Ovary (tissue), 3 donors: ENCODE measurements around the gene SOCS7.

ENCODE experiments used
- CTCF ChIP-seq, 3 donors: fragments of 450-650 bp in 2 of 3; fragments of 200-600 bp in 1 of 3; IDR thresholded peaks; one replicate each; pipeline versions ENCODE4 v1.5.1 to v1.8.0; 2016 to 2022; ENCODE audit warnings: antibody characterized with exemption in 3 of 3, mild to moderate bottlenecking in 1 of 3
- EP300 ChIP-seq: sonication (generic); formaldehyde crosslinking; IDR thresholded peaks from one replicate; pipeline ENCODE4 v1.6.1; 2017; ENCODE audit warnings: antibody characterized with exemption
- POLR2A ChIP-seq: fragments of 450-650 bp; IDR thresholded peaks from one replicate; pipeline ENCODE4 v1.6.1; 2017; ENCODE audit warnings: antibody characterized with exemption, mild to moderate bottlenecking, moderate library complexity
- donor health status: DM: no; HTN: no; CAD: no.

DNA sequence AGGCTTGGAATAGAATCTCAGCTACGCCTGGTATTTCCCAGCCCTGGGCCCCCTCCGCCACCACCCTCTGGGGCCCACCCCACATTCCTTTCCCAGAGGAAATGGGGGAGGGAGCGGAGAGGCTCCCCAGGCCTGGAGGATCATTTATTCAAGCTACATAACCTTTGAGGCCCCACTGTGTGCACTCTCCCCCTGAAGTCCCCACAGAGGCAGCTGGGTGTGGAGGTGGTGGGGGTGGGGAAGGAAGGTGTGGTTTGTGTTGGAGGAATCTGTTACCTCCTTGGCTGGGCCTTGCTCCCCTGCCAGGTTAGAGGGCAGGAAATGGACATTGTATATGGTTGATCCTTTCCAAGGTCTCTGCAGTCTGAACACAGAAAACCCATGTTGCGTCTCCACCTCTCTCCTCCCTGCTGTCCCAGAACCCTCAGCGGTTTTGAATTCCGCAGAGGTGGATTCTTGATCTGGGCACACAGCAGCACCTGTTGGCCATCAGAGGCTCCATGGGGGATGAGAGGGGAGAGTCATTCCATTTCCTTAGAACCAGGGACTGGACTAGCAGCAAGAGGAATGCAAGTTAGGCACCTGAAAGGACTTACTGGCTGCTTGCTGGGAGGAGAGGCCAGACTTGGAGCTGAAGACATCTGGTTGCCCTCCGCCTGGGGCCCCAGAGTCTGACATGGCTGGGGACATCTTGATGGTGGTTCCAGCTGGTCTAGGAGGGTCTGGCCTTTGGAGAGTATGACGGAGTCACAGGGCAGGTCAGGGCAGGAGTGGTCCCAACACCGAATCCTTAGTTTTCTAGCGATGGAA is 99.6 kb downstream of the SOCS7 start:
- no peak for TF ChIP-seq CTCF (IDR thresholded peaks at IDR 0.05)
- TF ChIP-seq EP300 = no peak
- no peak for TF ChIP-seq POLR2A
